ENCODE data around the gene STK10.

The STK10 gene

GRCh38 chr5:172101547-172102217, 86.3 kb downstream of the STK10 start:
- TF ChIP-seq CTCF (IDR thresholded peaks at IDR 0.05; ENCODE audit: low read depth, low read length) = no peak
- no peak for DNase-seq (ENCODE audit: extremely low read depth, low read depth)

- TF ChIP-seq CTCF (IDR thresholded peaks at IDR 0.05; ENCODE audit: low read depth, low read length) = no peak
- DNase-seq (ENCODE audit: extremely low read depth, low read depth) = no peak
Measured at GRCh38 chr5:172098883-172099282, 89.1 kb downstream of the STK10 start.

- no peak for TF ChIP-seq CTCF (IDR thresholded peaks at IDR 0.05; ENCODE audit: low read depth, low read length)
- no peak for DNase-seq (ENCODE audit: extremely low read depth, low read depth)
Measured at GRCh38 chr5:172098046-172098445, 90.0 kb downstream of the STK10 start.

GRCh38 chr5:172097356-172097755, 90.7 kb downstream of the STK10 start:
- DNase-seq (ENCODE audit: extremely low read depth, low read depth) = no peak
- TF ChIP-seq CTCF (IDR thresholded peaks at IDR 0.05; ENCODE audit: low read depth, low read length) = no peak

GRCh38 chr5:172096207-172096940, 91.7 kb downstream of the STK10 start:
- DNase-seq (ENCODE audit: extremely low read depth, low read depth) = no peak
- TF ChIP-seq CTCF (IDR thresholded peaks at IDR 0.05; ENCODE audit: low read depth, low read length) = no peak

- no peak for TF ChIP-seq CTCF (IDR thresholded peaks at IDR 0.05; ENCODE audit: low read depth, low read length)
- no peak for DNase-seq (ENCODE audit: extremely low read depth, low read depth)
Measured at GRCh38 chr5:172095368-172096206, 92.4 kb downstream of the STK10 start.

- no peak for DNase-seq (ENCODE audit: extremely low read depth, low read depth)
- no peak for TF ChIP-seq CTCF (IDR thresholded peaks at IDR 0.05; ENCODE audit: low read depth, low read length)
Measured at GRCh38 chr5:172093965-172094364, 94.1 kb downstream of the STK10 start.
